GM12892 (cell line): Measurements from ENCODE around the gene LITAF.

Source experiments
- POLR2A ChIP-seq: IDR thresholded peaks from 2 replicates; pipeline ENCODE4 v1.6.1; 2011; ENCODE audit warnings: low read depth, low read length, control low read depth
- POLR2AphosphoS5 ChIP-seq: IDR thresholded peaks from 2 replicates; pipeline ENCODE4 v1.6.1; 2011; ENCODE audit warnings: low read depth, low read length, control low read depth

DNA sequence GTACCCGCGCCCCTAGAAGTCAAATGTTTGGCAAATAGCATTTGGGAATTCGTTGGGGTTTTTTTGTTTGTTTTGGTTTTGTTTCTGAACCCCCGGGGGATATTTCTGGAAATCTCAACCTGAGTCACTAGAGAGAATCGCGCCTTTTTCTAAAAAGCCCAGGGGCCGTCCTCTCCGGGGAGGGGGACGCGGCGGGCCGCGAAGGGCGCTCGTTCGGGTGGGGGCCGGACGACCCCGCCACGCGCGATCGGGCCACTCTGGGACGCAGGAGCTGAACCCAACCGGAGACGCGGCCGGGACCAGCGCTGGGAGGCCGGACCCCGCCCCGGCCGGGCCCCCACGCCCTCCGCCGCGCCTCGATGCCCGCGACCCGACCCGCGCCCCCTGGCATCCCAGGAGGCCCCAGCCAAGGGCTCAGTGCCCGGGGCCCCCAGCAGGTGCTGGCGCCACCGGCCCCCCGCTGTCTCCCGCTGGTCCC lies 302 bp downstream of the LITAF start:
- TF ChIP-seq POLR2AphosphoS5 (no peak), POLR2A (no peak)
